ENCODE measurements around the gene BCAR3. TPM values are rescaled to one million over a fixed set of nuclear protein-coding genes. Genes with fewer than 3 reads are reported as not detected.

The BCAR3 gene
- total RNA-seq, 6 donors from 2014 or later: 26.3 to 48.8 (median 31.9) TPM

- no peak for ATAC-seq (ENCODE audit: low FRiP score in 2 of 2)
- WGBS, 2 donors: 75 to 79% methylated on average over 4 of the region's 4 CpGs
These were observed 131.8 kb downstream of the BCAR3 start for GRCh38 chr1:93549811-93550210.

GRCh38 chr1:93549131-93549530 is 132.5 kb downstream of the BCAR3 start:
- peaks cover 0 to 57% (median 6%) of the 10 kb centered on the region in 4 donors for H3K36me3 ChIP-seq
- DNase-seq (no peak), ATAC-seq (ENCODE audit: low FRiP score in 2 of 2) (no peak)
- H3K27me3 ChIP-seq: no peaks in the 10 kb centered on the region
- H3K4me3 ChIP-seq: no peak overlapping the region
- no peak overlapping the region for H3K27ac ChIP-seq
- TF ChIP-seq CTCF (IDR thresholded peaks at IDR 0.05): no peak
- no peak for TF ChIP-seq POLR2AphosphoS5 (IDR thresholded peaks at IDR 0.05)
- no peak for TF ChIP-seq EP300 (IDR thresholded peaks at IDR 0.05)
- no peak for TF ChIP-seq POLR2A (IDR thresholded peaks at IDR 0.05)
- peaks cover 20 to 26% (median 22%) of the 10 kb centered on the region in 4 donors for H3K4me1 ChIP-seq
- no peaks in the 10 kb centered on the region for H3K9me3 ChIP-seq
- WGBS, 2 donors: 38 to 48% methylated on average over 1 of the region's 1 CpG

More at GRCh38 chr1:93549811-93550210, 131.8 kb downstream of the BCAR3 start:
- TF ChIP-seq POLR2AphosphoS5 (IDR thresholded peaks at IDR 0.05) (no peak), CTCF (IDR thresholded peaks at IDR 0.05) (no peak), POLR2A (IDR thresholded peaks at IDR 0.05) (no peak), EP300 (IDR thresholded peaks at IDR 0.05) (no peak)
- Histone ChIP-seq H3K9me3 (no peaks in the 10 kb centered on the region), H3K4me3 (no peak overlapping the region), H3K27ac (no peak overlapping the region), H3K27me3 (no peaks in the 10 kb centered on the region), H3K4me1 (peaks cover 27 to 33% (median 28%) of the 10 kb centered on the region in 4 donors), H3K36me3 (peaks cover 0 to 52% (median 6%) of the 10 kb centered on the region in 4 donors)
- DNase-seq: no peak

- Histone ChIP-seq H3K4me1 (no peaks in the 10 kb centered on the region), H3K9me3 (no peaks in the 10 kb centered on the region), H3K27me3 (no peaks in the 10 kb centered on the region), H3K27ac (no peak overlapping the region), H3K36me3 (peaks cover 0 to 52% (median 6%) of the 10 kb centered on the region in 4 donors), H3K4me3 (no peak overlapping the region)
- 95% methylated on average over 3 of the region's 3 CpGs for WGBS, 2 donors
- TF ChIP-seq CTCF (IDR thresholded peaks at IDR 0.05) (no peak), POLR2AphosphoS5 (IDR thresholded peaks at IDR 0.05) (no peak), POLR2A (IDR thresholded peaks at IDR 0.05) (no peak), EP300 (IDR thresholded peaks at IDR 0.05) (no peak)
- ATAC-seq (ENCODE audit: low FRiP score in 2 of 2) (no peak), DNase-seq (no peak)
These were observed 135.3 kb downstream of the BCAR3 start for GRCh38 chr1:93546162-93546863.

- Histone ChIP-seq H3K36me3 (peaks cover 0 to 16% (median 0%) of the 10 kb centered on the region in 4 donors), H3K27me3 (no peaks in the 10 kb centered on the region), H3K27ac (no peak overlapping the region), H3K4me1 (no peaks in the 10 kb centered on the region), H3K9me3 (no peaks in the 10 kb centered on the region), H3K4me3 (no peak overlapping the region)
- DNase-seq (no peak), ATAC-seq (ENCODE audit: low FRiP score in 2 of 2) (no peak)
- TF ChIP-seq EP300 (IDR thresholded peaks at IDR 0.05) (no peak), POLR2A (IDR thresholded peaks at IDR 0.05) (no peak), CTCF (IDR thresholded peaks at IDR 0.05) (no peak), POLR2AphosphoS5 (IDR thresholded peaks at IDR 0.05) (no peak)
- 91 to 95% methylated on average over 1 of the region's 1 CpG for WGBS, 2 donors
These were observed 139.2 kb downstream of the BCAR3 start for GRCh38 chr1:93542398-93542797.

GRCh38 chr1:93541045-93541444 is 140.6 kb downstream of the BCAR3 start:
- Histone ChIP-seq H3K36me3 (peaks cover 0 to 8% (median 0%) of the 10 kb centered on the region in 4 donors), H3K27me3 (no peaks in the 10 kb centered on the region), H3K4me3 (no peak overlapping the region), H3K9me3 (no peaks in the 10 kb centered on the region), H3K4me1 (no peaks in the 10 kb centered on the region), H3K27ac (no peak overlapping the region)
- no peak for ATAC-seq (ENCODE audit: low FRiP score in 2 of 2)
- WGBS, 2 donors: 70 to 80% methylated on average over 4 of the region's 4 CpGs
- TF ChIP-seq EP300 (IDR thresholded peaks at IDR 0.05) (no peak), CTCF (IDR thresholded peaks at IDR 0.05) (no peak), POLR2AphosphoS5 (IDR thresholded peaks at IDR 0.05) (no peak), POLR2A (IDR thresholded peaks at IDR 0.05) (no peak)
- no peak for DNase-seq
